MM.1S (cell line): ENCODE results near the gene NRG3.

Experiments used
- DNase-seq: peaks from one replicate; pipeline ENCODE4 v3.0.0-alpha.2; 2015
- H2AFZ ChIP-seq: fragments of 300-600 bp; sonication (generic); 2 replicates; pipeline ENCODE4 v1.6.0; 2016; ENCODE audit warnings: antibody characterized with exemption, low read length
- H3F3A ChIP-seq: fragments of 300-600 bp; sonication (generic); 2 replicates; pipeline ENCODE4 v1.6.1; 2016; ENCODE audit warnings: mild to moderate bottlenecking, antibody characterized with exemption, low read length, moderate library complexity, mixed read lengths; ENCODE audit not compliant: insufficient read depth
- H3K27ac ChIP-seq: fragments of 300-600 bp; sonication (generic); 2 replicates; pipeline ENCODE4 v1.5.1; 2016; ENCODE audit warnings: mild to moderate bottlenecking, low read length
- H3K27me3 ChIP-seq: fragments of 300-600 bp; sonication (generic); replicated peaks from 2 replicates; pipeline ENCODE4 v1.6.0; 2016; ENCODE audit warnings: low read length; ENCODE audit not compliant: insufficient read depth
- H3K36me3 ChIP-seq: fragments of 300-600 bp; sonication (generic); replicated peaks from 2 replicates; pipeline ENCODE4 v1.6.1; 2016; ENCODE audit warnings: mild to moderate bottlenecking, low read length, mixed read lengths; ENCODE audit not compliant: insufficient read depth
- H3K4me1 ChIP-seq: fragments of 300-600 bp; sonication (generic); 2 replicates; pipeline ENCODE4 v1.6.1; 2016; ENCODE audit warnings: low read length, mixed read lengths
- H3K4me2 ChIP-seq: fragments of 300-600 bp; sonication (generic); 2 replicates; pipeline ENCODE4 v1.6.0; 2016; ENCODE audit warnings: low read depth, low read length
- H3K4me3 ChIP-seq: fragments of 300-600 bp; sonication (generic); 2 replicates; pipeline ENCODE4 v1.5.1; 2016; ENCODE audit warnings: low read length, mixed read lengths
- H3K79me2 ChIP-seq: fragments of 300-600 bp; sonication (generic); 2 replicates; pipeline ENCODE4 v1.6.1; 2016; ENCODE audit warnings: mixed run types, low read length, mixed read lengths
- H3K9ac ChIP-seq: fragments of 300-600 bp; sonication (generic); 2 replicates; pipeline ENCODE4 v1.6.1; 2016; ENCODE audit warnings: low read length, mixed read lengths
- H3K9me2 ChIP-seq: fragments of 300-600 bp; sonication (generic); replicated peaks from 2 replicates; pipeline ENCODE4 v1.6.1; 2016; ENCODE audit warnings: mild to moderate bottlenecking, low read length, mixed read lengths; ENCODE audit not compliant: insufficient read depth
- H3K9me3 ChIP-seq: fragments of 300-600 bp; sonication (generic); replicated peaks from 2 replicates; pipeline ENCODE4 v1.6.1; 2016; ENCODE audit warnings: mild to moderate bottlenecking, low read length, mixed read lengths; ENCODE audit not compliant: insufficient read depth
- H4K20me1 ChIP-seq: fragments of 300-600 bp; sonication (generic); 2 replicates; pipeline ENCODE4 v1.6.1; 2016; ENCODE audit warnings: mild to moderate bottlenecking, low read length, moderate library complexity, mixed read lengths; ENCODE audit not compliant: insufficient read depth
- CTCF ChIP-seq: fragments of 300-600 bp; sonication (generic); IDR thresholded peaks from 2 replicates; pipeline ENCODE4 v1.5.1; 2016; ENCODE audit warnings: antibody characterized with exemption, low read length, mixed read lengths
- EZH2 ChIP-seq: fragments of 300-600 bp; sonication (generic); optimal IDR thresholded peaks from 2 replicates; pipeline ENCODE3; 2017; ENCODE audit warnings: low read depth, mild to moderate bottlenecking, antibody characterized with exemption, low read length, mixed read lengths
- EZH2phosphoT487 ChIP-seq: fragments of 300-600 bp; sonication (generic); IDR thresholded peaks from 2 replicates; pipeline ENCODE4 v1.6.1; 2018; ENCODE audit warnings: antibody characterized with exemption, low read length

Gene NRG3

GRCh38 chr10:82236084-82236731 is 361.2 kb downstream of the NRG3 start:
- no peaks in the 10 kb centered on the region for H3F3A ChIP-seq
- H2AFZ ChIP-seq = no peak overlapping the region
- no peak for TF ChIP-seq EZH2
- TF ChIP-seq EZH2phosphoT487 = no peak
- no peak for TF ChIP-seq CTCF
- no peaks in the 10 kb centered on the region for H3K9me2 ChIP-seq
- no peaks in the 10 kb centered on the region for H3K4me1 ChIP-seq
- no peaks in the 10 kb centered on the region for H3K27me3 ChIP-seq
- DNase-seq = no peak
- H3K4me2 ChIP-seq = no peak overlapping the region
- H3K9me3 ChIP-seq = no peaks in the 10 kb centered on the region
- H3K79me2 ChIP-seq = no peaks in the 10 kb centered on the region
- no peak overlapping the region for H3K9ac ChIP-seq
- H3K27ac ChIP-seq = no peak overlapping the region
- H3K4me3 ChIP-seq = no peak overlapping the region
- no peaks in the 10 kb centered on the region for H4K20me1 ChIP-seq
- no peaks in the 10 kb centered on the region for H3K36me3 ChIP-seq

- no peak overlapping the region for H3K27ac ChIP-seq
- no peaks in the 10 kb centered on the region for H3K79me2 ChIP-seq
- no peak for DNase-seq
- H3K27me3 ChIP-seq = no peaks in the 10 kb centered on the region
- H3K4me2 ChIP-seq = no peak overlapping the region
- no peaks in the 10 kb centered on the region for H3K9me2 ChIP-seq
- H3K9me3 ChIP-seq = no peaks in the 10 kb centered on the region
- no peaks in the 10 kb centered on the region for H3K4me1 ChIP-seq
- H3K9ac ChIP-seq = no peak overlapping the region
- no peak overlapping the region for H2AFZ ChIP-seq
- no peak overlapping the region for H3K4me3 ChIP-seq
- H4K20me1 ChIP-seq = no peaks in the 10 kb centered on the region
- no peaks in the 10 kb centered on the region for H3K36me3 ChIP-seq
- no peaks in the 10 kb centered on the region for H3F3A ChIP-seq
- no peak for TF ChIP-seq EZH2
- no peak for TF ChIP-seq CTCF
- no peak for TF ChIP-seq EZH2phosphoT487
Observed at GRCh38 chr10:82238291-82238690, 363.3 kb downstream of the NRG3 start.

- H3K4me3 ChIP-seq = no peak overlapping the region
- H3K4me1 ChIP-seq = no peaks in the 10 kb centered on the region
- no peaks in the 10 kb centered on the region for H3K79me2 ChIP-seq
Observed at GRCh38 chr10:82240408-82240807, 365.4 kb downstream of the NRG3 start.

More at GRCh38 chr10:82240408-82240807, 365.4 kb downstream of the NRG3 start:
- TF ChIP-seq CTCF (no peak), EZH2phosphoT487 (no peak), EZH2 (no peak)
- Histone ChIP-seq H3K4me2 (no peak overlapping the region), H3K9me3 (no peaks in the 10 kb centered on the region), H4K20me1 (no peaks in the 10 kb centered on the region), H2AFZ (no peak overlapping the region), H3F3A (no peaks in the 10 kb centered on the region), H3K36me3 (no peaks in the 10 kb centered on the region), H3K27ac (no peak overlapping the region), H3K9ac (no peak overlapping the region), H3K27me3 (no peaks in the 10 kb centered on the region), H3K9me2 (no peaks in the 10 kb centered on the region)
- DNase-seq = no peak
